Measurements from ENCODE around the gene CYGB. TPM values are rescaled to one million over a fixed set of nuclear protein-coding genes. Genes with fewer than 3 reads are reported as not detected.
A peak's percentile ranks its signal among the peaks of the same experiment; 100 is the strongest.

CYGB gene
- polyA plus RNA-seq, 1 of the 3 experiments (the other 2 are of a cell fraction) = 1.7 TPM

GRCh38 chr17:76547642-76548202 is 10.2 kb upstream of the CYGB start:
- no peaks in the 10 kb centered on the region for H3K79me2 ChIP-seq (ENCODE audit: insufficient read depth)
- H4K20me1 ChIP-seq (ENCODE audit: insufficient read depth) = peaks cover 11% of the 10 kb centered on the region
- H3K27me3 ChIP-seq (ENCODE audit: insufficient read depth) = peaks cover 4% of the 10 kb centered on the region; the same call in 1 of the 2 replicates
- H3K9ac ChIP-seq = no peak overlapping the region
- H3K9me3 ChIP-seq = no peaks in the 10 kb centered on the region
- H3K9me2 ChIP-seq = no peaks in the 10 kb centered on the region
- ChIA-PET CTCF (interaction anchor here (0.8 to 15.7 kb wide), 17 partner anchors 9 to 148 kb away, joined by 3 to 679 read pairs (median 15); partner anchors contain the start of genes AANAT, CYGB and UBE2O), POLR2A (interaction anchor here (4.5 to 5.2 kb wide), 3 partner anchors 10 to 27 kb away, joined by 26 to 245 read pairs (median 49); partner anchors contain the start of gene CYGB)
- no peak overlapping the region for H2AFZ ChIP-seq (ENCODE audit: low read depth)
- no peak overlapping the region for H3K4me2 ChIP-seq
- no peak for TF ChIP-seq TEAD4 (IDR thresholded peaks at IDR 0.05; ENCODE audit: borderline replicate concordance, insufficient read depth)
- no peak for DNase-seq
- no peak overlapping the region; a peak in 1 of 4 replicates for H3K4me3 ChIP-seq (ENCODE audit: low read depth in 2 of 2, low read length in 1 of 2)
- H3K27ac ChIP-seq (ENCODE audit: low read depth in 2 of 2, low read length in 1 of 2) = no peak overlapping the region
- H3F3A ChIP-seq (replicated peaks; ENCODE audit: insufficient read depth) = peaks cover 17% of the 10 kb centered on the region
- H3K4me1 ChIP-seq (ENCODE audit: control insufficient read depth in 1 of 2, insufficient read depth in 2 of 2, low read depth in 1 of 2, low read length in 1 of 2) = peaks cover 25 to 51% of the 10 kb centered on the region in 2 experiments
- no peaks in the 10 kb centered on the region for H3K36me3 ChIP-seq (replicated peaks in 1 of 2; ENCODE audit: control insufficient read depth in 1 of 2, insufficient read depth in 2 of 2, low read length in 1 of 2)
- WGBS (ENCODE audit: low lambda C conversion rate) = 89% methylated on average over 2 of the region's 2 CpGs

GRCh38 chr17:76547183-76547641 is 9.7 kb upstream of the CYGB start:
- ChIA-PET CTCF (interaction anchor here (0.6 to 15.7 kb wide), 39 partner anchors 10 to 1380 kb away, joined by 3 to 679 read pairs (median 4); partner anchors contain the start of genes AANAT, CYGB, RHBDF2 and UBE2O), POLR2A (interaction anchor here (1.0 to 5.2 kb wide), 5 partner anchors 10 to 45 kb away, joined by 3 to 245 read pairs (median 49); partner anchors contain the start of gene CYGB)
- Histone ChIP-seq H3K9me3 (no peaks in the 10 kb centered on the region), H3F3A (replicated peaks; ENCODE audit: insufficient read depth) (peaks cover 17% of the 10 kb centered on the region), H3K79me2 (ENCODE audit: insufficient read depth) (no peaks in the 10 kb centered on the region), H3K4me2 (peak overlapping the region; percentile 68), H3K27ac (ENCODE audit: low read depth in 2 of 2, low read length in 1 of 2) (peak overlapping the region; percentile 57 to 99), H3K9ac (no peak overlapping the region), H3K9me2 (no peaks in the 10 kb centered on the region), H3K27me3 (ENCODE audit: insufficient read depth) (peaks cover 9% of the 10 kb centered on the region; the same call in 1 of the 2 replicates), H3K36me3 (replicated peaks in 1 of 2; ENCODE audit: control insufficient read depth in 1 of 2, insufficient read depth in 2 of 2, low read length in 1 of 2) (no peaks in the 10 kb centered on the region), H3K4me3 (ENCODE audit: low read depth in 2 of 2, low read length in 1 of 2) (peak overlapping the region in 1 of 2 experiments; percentile 11; a peak in 2 of 4 replicates), H2AFZ (ENCODE audit: low read depth) (no peak overlapping the region), H4K20me1 (ENCODE audit: insufficient read depth) (peaks cover 11% of the 10 kb centered on the region), H3K4me1 (ENCODE audit: control insufficient read depth in 1 of 2, insufficient read depth in 2 of 2, low read depth in 1 of 2, low read length in 1 of 2) (peaks cover 25 to 56% of the 10 kb centered on the region in 2 experiments)
- WGBS (ENCODE audit: low lambda C conversion rate) = 23% methylated on average over 3 of the region's 3 CpGs
- DNase-seq = peak; percentile 83
- TF ChIP-seq TEAD4 (IDR thresholded peaks at IDR 0.05; ENCODE audit: borderline replicate concordance, insufficient read depth) (no peak), YY1 (IDR thresholded peaks at IDR 0.05; ENCODE audit: low read depth) (no peak), RAD21 (IDR thresholded peaks at IDR 0.05; ENCODE audit: low read length) (peak; percentile 99), PBX3 (IDR thresholded peaks at IDR 0.05) (no peak), SMC3 (IDR thresholded peaks at IDR 0.05; ENCODE audit: low read depth, low read length) (peak; percentile 95), TCF12 (IDR thresholded peaks at IDR 0.05) (no peak; the same call in 1 of the 2 replicates), USF2 (IDR thresholded peaks at IDR 0.05; ENCODE audit: borderline replicate concordance, low read depth, low read length) (no peak), RCOR1 (IDR thresholded peaks at IDR 0.05; ENCODE audit: low read length) (peak; percentile 72), USF1 (IDR thresholded peaks at IDR 0.05; ENCODE audit: borderline replicate concordance, low read depth) (no peak), EP300 (IDR thresholded peaks at IDR 0.05; ENCODE audit: borderline replicate concordance in 1 of 2, low read depth in 1 of 2, low read length in 1 of 2) (peak in 1 of 2 experiments; percentile 7; a peak in 1 of 4 replicates), REST (IDR thresholded peaks at IDR 0.05; ENCODE audit: low read depth, low read length) (no peak), FOSL2 (IDR thresholded peaks at IDR 0.05; ENCODE audit: borderline replicate concordance, low read depth) (no peak), NFIC (IDR thresholded peaks at IDR 0.05; ENCODE audit: borderline replicate concordance) (no peak), CTCF (IDR thresholded peaks at IDR 0.05) (peak; percentile 92), RXRA (IDR thresholded peaks at IDR 0.05; ENCODE audit: borderline replicate concordance, low read depth) (no peak), CHD2 (IDR thresholded peaks at IDR 0.05; ENCODE audit: low read length, partially characterized antibody) (peak; percentile 64), GABPA (IDR thresholded peaks at IDR 0.05; ENCODE audit: low read depth) (no peak)

Measured in SK-N-SH (cell line).